Nephron (organoid): ENCODE measurements around the gene PTPRN2.

ENCODE experiments used
- H3K27ac Mint-ChIP-seq, 3 experiments: 2 replicates each; pipeline ENCODE4 v1.8.0; 2020; ENCODE audit warnings: mixed read lengths in 3 of 3, mild to moderate bottlenecking in 2 of 3, moderate library complexity in 1 of 3
- H3K27me3 Mint-ChIP-seq: 2 replicates; pipeline ENCODE4 v1.8.0; 2021; ENCODE audit warnings: low read depth, mild to moderate bottlenecking, moderate library complexity, mixed read lengths
- H3K36me3 Mint-ChIP-seq: 2 replicates; pipeline ENCODE4 v1.8.0; 2020; ENCODE audit warnings: low read depth, mixed read lengths
- H3K4me1 Mint-ChIP-seq: 2 replicates; pipeline ENCODE4 v1.8.0; 2020; ENCODE audit warnings: mixed read lengths
- H3K4me3 Mint-ChIP-seq, 3 experiments: 2 replicates each; pipeline ENCODE4 v1.8.0; 2020; ENCODE audit warnings: mild to moderate bottlenecking in 3 of 3, mixed read lengths in 3 of 3, moderate library complexity in 2 of 3
- H3K9me3 Mint-ChIP-seq: 2 replicates; pipeline ENCODE4 v1.8.0; 2020; ENCODE audit warnings: mixed read lengths
- TF ChIP-seq, protein P1 (sequence below), 3 experiments: fragments of 200-600 bp; sonication (generic); IDR thresholded peaks; one replicate each; pipeline ENCODE4 v1.5.0; 2021; ENCODE audit warnings: antibody characterized with exemption in 3 of 3; ENCODE audit not compliant: unreplicated experiment in 3 of 3

PTPRN2 gene

DNA sequence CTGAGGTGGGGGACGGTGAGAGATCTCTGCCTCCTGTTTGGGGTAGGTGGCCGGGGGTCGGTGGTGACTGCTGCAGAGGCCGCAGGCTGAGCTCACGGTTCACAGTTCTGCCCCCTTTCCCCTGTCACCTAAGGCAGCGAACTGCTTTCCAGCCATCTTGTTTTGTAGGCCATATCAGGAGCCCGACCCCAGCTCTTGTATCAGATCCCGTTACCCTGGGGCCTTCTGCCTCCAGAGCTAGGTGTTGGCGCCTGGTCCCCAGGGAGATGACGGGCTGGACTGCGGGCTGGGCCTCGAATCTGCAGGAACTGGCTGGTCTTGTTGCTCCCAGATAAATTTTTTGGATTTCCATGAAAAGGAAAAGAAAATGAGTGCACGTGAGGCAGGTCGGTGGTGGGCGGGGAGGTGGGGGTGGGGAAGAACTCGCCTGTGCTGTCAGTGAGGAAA lies 1067.8 kb downstream of the PTPRN2 start:
- TF ChIP-seq, protein P1, sequence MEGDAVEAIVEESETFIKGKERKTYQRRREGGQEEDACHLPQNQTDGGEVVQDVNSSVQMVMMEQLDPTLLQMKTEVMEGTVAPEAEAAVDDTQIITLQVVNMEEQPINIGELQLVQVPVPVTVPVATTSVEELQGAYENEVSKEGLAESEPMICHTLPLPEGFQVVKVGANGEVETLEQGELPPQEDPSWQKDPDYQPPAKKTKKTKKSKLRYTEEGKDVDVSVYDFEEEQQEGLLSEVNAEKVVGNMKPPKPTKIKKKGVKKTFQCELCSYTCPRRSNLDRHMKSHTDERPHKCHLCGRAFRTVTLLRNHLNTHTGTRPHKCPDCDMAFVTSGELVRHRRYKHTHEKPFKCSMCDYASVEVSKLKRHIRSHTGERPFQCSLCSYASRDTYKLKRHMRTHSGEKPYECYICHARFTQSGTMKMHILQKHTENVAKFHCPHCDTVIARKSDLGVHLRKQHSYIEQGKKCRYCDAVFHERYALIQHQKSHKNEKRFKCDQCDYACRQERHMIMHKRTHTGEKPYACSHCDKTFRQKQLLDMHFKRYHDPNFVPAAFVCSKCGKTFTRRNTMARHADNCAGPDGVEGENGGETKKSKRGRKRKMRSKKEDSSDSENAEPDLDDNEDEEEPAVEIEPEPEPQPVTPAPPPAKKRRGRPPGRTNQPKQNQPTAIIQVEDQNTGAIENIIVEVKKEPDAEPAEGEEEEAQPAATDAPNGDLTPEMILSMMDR (IDR thresholded peaks at IDR 0.05; ENCODE audit: unreplicated experiment in 3 of 3) = no peak
- Mint-ChIP-seq H3K27me3 (peaks cover 23% of the 10 kb centered on the region), H3K4me3 (no peak overlapping the region), H3K27ac (no peak overlapping the region), H3K36me3 (no peaks in the 10 kb centered on the region), H3K4me1 (no peaks in the 10 kb centered on the region), H3K9me3 (no peaks in the 10 kb centered on the region)

DNA sequence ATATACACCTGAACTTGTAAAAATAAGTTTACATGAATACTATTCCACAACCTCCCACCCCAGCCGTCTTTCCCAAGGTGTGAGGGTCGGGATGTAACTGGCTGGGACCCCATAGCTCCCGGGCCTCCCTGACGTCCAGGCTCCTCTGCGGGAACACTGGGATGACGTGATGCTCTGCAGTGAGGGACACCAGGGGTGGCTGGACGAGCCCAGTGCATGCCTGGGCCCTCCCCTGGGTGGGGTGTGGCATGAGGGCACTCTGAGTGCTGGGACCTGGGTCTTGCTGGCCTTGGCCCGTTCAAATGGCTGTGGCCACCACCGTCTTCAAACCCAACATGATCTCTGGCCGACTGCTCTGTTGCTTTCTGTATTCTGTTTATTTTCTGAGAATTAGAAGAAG lies 1068.4 kb downstream of the PTPRN2 start:
- Mint-ChIP-seq H3K4me3 (no peak overlapping the region), H3K4me1 (no peaks in the 10 kb centered on the region), H3K27ac (no peak overlapping the region), H3K36me3 (no peaks in the 10 kb centered on the region), H3K27me3 (peaks cover 23% of the 10 kb centered on the region), H3K9me3 (no peaks in the 10 kb centered on the region)
- TF ChIP-seq, protein P1 (IDR thresholded peaks at IDR 0.05; ENCODE audit: unreplicated experiment in 3 of 3) = no peak

DNA sequence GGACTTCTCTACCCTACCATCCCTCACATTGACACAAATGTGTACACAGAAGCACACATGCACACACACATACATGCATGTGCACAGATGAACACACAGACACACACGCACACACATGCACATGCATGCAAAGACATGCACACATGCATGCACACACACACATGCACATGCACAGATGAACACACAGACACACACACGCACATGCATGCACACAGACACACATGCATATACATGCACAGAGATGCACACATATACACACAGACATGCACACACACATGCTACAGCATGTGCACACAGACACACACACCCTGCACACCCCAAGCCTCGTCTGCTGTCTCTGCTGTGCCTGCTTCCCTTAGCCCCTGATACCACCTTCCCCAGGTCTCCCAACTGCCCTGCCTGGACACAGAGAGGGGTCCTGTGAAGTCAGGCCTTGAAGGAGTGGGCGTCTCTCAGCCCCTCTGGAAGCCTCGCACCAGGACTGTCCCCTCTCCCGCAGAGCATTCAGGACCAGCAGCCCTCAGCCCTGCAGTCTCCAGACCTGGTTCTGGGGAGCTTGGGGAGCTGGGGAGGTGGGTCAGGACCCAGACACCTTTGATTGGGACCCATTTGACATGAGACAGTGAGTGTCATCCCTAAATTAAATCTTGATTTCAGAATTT lies 1069.0 kb downstream of the PTPRN2 start:
- Mint-ChIP-seq H3K9me3 (peaks cover under 1% of the 10 kb centered on the region), H3K4me3 (no peak overlapping the region), H3K36me3 (no peaks in the 10 kb centered on the region), H3K27ac (no peak overlapping the region), H3K27me3 (peaks cover 23% of the 10 kb centered on the region), H3K4me1 (no peaks in the 10 kb centered on the region)
- TF ChIP-seq, protein P1 (IDR thresholded peaks at IDR 0.05; ENCODE audit: unreplicated experiment in 3 of 3) = no peak

- Mint-ChIP-seq H3K27ac (no peak overlapping the region), H3K27me3 (peaks cover 23% of the 10 kb centered on the region), H3K4me3 (no peak overlapping the region), H3K36me3 (no peaks in the 10 kb centered on the region), H3K4me1 (no peaks in the 10 kb centered on the region), H3K9me3 (peaks cover 5% of the 10 kb centered on the region)
- TF ChIP-seq, protein P1 (IDR thresholded peaks at IDR 0.05; ENCODE audit: unreplicated experiment in 3 of 3) = no peak
Measured at GRCh38 chr7:157517782-157518513, 1069.7 kb downstream of the PTPRN2 start.

DNA sequence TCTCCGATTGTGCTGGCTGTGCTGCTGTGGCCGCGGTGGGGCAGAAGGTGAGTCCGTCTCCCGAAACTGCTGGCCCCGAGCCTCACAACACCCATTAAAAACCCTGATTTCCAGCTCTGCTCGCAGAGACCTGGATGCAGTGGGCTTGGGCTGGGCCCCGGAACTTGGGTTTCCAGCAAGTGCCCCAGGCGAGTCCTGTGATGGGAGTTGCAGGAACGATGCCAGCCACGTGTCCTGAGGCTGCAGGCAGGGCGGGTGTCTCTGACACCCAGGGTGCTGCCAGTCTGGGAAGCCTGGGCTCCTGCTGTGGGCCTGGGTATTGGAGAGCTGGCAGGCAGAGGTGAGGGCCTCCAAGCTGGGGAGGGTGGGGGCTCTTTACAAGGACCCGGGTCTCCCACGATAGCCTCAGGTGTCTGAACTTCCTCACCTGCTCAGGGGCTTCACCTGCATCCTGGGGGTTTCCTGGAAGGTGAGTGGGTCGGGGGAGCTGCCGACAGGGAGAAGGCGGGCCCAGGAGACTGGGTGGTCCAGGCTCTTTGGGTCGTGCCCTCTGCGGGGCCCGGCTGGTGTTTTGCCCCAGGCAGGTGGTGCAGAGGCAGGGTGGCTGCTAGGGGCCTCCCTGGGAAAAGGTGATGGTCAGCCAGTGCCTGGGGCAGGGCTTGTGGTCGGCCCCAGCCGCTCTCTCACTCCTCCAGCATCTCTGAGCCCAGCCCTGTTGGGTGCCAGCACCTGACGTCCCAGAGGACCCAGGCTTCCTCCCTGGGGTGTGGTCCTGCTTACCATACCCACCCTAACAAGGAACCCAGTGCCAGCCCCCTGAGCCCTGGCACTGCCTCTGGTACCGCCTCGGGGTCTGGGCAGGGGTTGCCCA lies 1070.5 kb downstream of the PTPRN2 start:
- Mint-ChIP-seq H3K4me1 (no peaks in the 10 kb centered on the region), H3K27ac (no peak overlapping the region), H3K27me3 (peaks cover 19% of the 10 kb centered on the region), H3K4me3 (no peak overlapping the region), H3K9me3 (peaks cover 5% of the 10 kb centered on the region), H3K36me3 (no peaks in the 10 kb centered on the region)
- TF ChIP-seq, protein P1 (IDR thresholded peaks at IDR 0.05; ENCODE audit: unreplicated experiment in 3 of 3) = no peak
